Lower leg skin (tissue), 4 donors: ENCODE data around the gene AP1G1. TPM values are rescaled to one million over a fixed set of nuclear protein-coding genes. Genes with fewer than 3 reads are reported as not detected.

Source experiments
- DNase-seq, 2 donors: peaks; one replicate each; pipeline ENCODE4 v3.0.0-alpha.2; 2019; ENCODE audit warnings: low spot score in 2 of 2
- H3K4me3 ChIP-seq: fragments of 200-600 bp; sonication (generic); 2 replicates; pipeline ENCODE4 v1.5.1; 2017; ENCODE audit warnings: mild to moderate bottlenecking, low read depth; ENCODE audit not compliant: poor library complexity, severe bottlenecking
- POLR2A ChIP-seq, 2 donors: fragments of 450-650 bp; IDR thresholded peaks; one replicate each; pipeline ENCODE4 v1.6.1; 2016 to 2017; ENCODE audit warnings: antibody characterized with exemption in 2 of 2, mild to moderate bottlenecking in 1 of 2, moderate library complexity in 1 of 2
- WGBS, 2 donors: methylation state at CpG; one replicate each; pipeline ENCODE4 v1.1.5; 2018; 5-methylcytosine and 5-hydroxymethylcytosine counted together
- intact Hi-C: fragments of 100-400 bp; cut with DNase I; formaldehyde crosslinking; loops from one replicate; pipeline ENCODE4 v1.15.0; 2023; ENCODE audit warnings: low total_unique reads
- total RNA-seq, 4 donors: library from RNA; depleted of rRNA; stranded (reverse); fragments of >200 nt; gene quantifications; one replicate each; pipeline ENCODE4 v1.1.0, GENCODE V29; 2016
- TF ChIP-seq, protein P1 (sequence below), 3 donors: fragments of 450-650 bp; IDR thresholded peaks; one replicate each; pipeline ENCODE4 v1.5.1; 2016; ENCODE audit warnings: antibody characterized with exemption in 3 of 3, mild to moderate bottlenecking in 3 of 3, moderate library complexity in 2 of 3

Gene AP1G1
- total RNA-seq = 10 to 100 TPM; 59.6 to 90.6 (median 75.9) TPM

DNA sequence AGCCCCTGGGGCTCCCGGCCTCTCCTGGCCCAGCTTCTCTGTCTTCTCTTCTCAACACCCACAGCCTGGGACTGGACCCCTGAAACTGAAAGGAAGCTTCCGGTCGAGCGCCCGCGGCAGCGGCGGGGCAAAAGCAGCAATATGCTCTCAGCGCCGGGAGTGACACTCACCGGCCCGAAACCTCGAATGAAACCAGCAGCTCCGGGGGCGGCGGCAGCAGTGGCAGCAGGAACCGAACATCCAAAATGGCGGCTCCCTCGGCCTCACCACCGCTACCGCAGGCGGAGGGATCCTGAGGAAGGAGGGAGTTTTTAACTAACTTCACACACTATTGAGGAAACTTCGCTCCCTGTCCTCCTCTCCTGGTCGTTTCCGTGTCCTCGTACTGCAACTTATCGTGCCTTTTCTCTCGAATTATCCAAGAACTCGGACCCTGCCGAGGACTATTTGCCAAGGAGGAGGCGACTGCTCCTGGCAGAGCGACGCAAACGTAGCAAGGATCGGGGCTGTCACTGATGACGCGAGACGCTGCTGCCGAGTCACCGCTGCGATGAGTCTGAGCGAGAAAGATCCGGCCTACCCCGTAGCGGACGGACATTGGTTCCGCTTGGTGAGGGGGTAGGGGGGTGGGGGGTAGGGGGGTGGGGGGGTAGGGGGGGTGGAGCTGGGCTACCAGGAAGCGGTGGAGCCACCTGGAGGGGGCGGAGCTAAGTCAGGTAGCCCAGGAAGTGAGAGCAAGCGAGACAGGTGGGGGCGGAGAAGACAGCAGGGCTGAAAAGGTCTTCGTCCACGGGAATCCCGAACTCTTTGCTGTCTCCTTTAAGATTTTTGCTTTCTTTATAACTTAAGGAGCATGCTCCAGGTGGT is at the start of gene AP1G1:
Gene AP1G1, minus strand, starts transcription at position 242 of the 867 bp plus-strand sequence. CDS start 19,355 bp downstream, outside the sequence.
- peak; percentile 95 to 98 for DNase-seq
- peak within 1 kb of the TSS; percentile 96 for H3K4me3 ChIP-seq
- 0% methylated on average over 40 to 43 of the region's 54 CpGs for WGBS, 2 donors
- intact Hi-C loops = loop anchor here (10.0 kb wide), 1 partner anchor 76 kb away; the partner anchor contains the start of gene ZNF821
- peak in 1 of 2 donors; percentile 57 for TF ChIP-seq POLR2A (IDR thresholded peaks at IDR 0.05)
- TF ChIP-seq, protein P1, sequence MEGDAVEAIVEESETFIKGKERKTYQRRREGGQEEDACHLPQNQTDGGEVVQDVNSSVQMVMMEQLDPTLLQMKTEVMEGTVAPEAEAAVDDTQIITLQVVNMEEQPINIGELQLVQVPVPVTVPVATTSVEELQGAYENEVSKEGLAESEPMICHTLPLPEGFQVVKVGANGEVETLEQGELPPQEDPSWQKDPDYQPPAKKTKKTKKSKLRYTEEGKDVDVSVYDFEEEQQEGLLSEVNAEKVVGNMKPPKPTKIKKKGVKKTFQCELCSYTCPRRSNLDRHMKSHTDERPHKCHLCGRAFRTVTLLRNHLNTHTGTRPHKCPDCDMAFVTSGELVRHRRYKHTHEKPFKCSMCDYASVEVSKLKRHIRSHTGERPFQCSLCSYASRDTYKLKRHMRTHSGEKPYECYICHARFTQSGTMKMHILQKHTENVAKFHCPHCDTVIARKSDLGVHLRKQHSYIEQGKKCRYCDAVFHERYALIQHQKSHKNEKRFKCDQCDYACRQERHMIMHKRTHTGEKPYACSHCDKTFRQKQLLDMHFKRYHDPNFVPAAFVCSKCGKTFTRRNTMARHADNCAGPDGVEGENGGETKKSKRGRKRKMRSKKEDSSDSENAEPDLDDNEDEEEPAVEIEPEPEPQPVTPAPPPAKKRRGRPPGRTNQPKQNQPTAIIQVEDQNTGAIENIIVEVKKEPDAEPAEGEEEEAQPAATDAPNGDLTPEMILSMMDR (IDR thresholded peaks at IDR 0.05) = peak in 1 of 3 donors; percentile 57

DNA sequence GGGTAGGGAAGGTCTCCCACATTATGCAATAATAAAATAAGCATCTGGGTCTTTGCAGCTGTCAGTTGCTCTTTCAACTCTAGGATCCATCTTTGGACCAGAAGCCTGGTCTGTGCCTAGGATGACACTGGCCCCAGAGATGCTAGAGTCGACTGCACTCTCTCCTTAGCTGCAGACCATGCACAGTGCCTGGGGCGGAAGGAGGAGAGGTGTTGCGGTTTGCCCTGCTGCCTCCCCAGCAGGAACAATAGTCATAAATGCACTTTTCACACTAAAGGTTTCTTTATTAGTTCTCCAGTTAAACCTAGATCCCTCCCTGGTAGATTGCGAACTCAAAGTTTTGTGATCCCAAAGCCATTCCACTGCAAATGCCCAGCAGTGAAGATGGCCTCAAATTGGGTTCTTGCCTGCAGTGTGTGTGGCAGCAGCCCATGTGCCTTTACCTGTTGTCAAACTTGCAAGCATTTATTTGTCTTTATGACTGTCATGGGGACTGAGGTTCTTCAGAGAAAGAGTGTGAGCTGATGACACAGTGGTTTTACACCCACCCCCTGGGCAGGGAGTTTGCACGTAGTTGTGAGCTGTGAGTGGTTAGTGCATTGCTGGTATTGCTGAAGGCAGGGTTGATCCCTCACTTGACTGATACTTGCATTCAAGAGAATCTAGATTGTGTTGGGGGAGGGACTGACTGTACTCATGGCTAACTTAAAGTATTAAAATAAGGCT is 47.5 kb upstream of the AP1G1 start:
- H3K4me3 ChIP-seq = no peak overlapping the region
- intact Hi-C loops = no loop called here
- DNase-seq = no peak
- WGBS, 2 donors = 73 to 86% methylated on average over 5 of the region's 5 CpGs
- TF ChIP-seq, protein P1 (IDR thresholded peaks at IDR 0.05) = no peak
- no peak for TF ChIP-seq POLR2A (IDR thresholded peaks at IDR 0.05)

DNA sequence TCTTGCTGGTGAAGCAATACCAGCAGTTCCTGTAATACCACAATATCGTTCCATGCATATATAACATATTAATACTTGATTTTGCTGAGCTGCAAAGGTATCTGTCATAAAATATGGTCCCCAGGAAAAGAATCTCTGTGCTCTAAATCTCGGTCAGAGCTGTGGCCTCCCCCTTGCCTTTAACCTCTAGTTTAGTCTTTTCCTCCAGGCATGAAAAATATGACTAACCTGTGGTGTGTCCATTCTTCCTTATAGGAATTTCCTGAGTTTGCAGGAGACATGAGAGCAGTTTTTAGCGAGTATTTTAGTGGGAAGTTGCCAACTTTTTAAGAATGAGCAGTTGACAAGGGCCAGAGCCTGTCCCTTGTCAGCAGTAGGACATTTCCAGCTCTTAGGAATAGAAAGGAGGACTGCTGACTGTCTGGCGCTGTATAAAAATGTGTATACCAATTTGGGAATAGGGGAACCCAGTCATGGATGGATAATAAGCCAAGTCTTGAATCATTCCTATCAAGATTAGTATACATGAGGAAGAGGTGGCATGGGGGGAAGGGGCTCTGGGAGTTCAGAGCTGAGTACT is 45.8 kb upstream of the AP1G1 start:
- 83 to 86% methylated on average over 4 of the region's 4 CpGs for WGBS, 2 donors
- no peak for TF ChIP-seq POLR2A (IDR thresholded peaks at IDR 0.05)
- TF ChIP-seq, protein P1 (IDR thresholded peaks at IDR 0.05) = no peak
- intact Hi-C loops = no loop called here
- H3K4me3 ChIP-seq = no peak overlapping the region
- no peak for DNase-seq

DNA sequence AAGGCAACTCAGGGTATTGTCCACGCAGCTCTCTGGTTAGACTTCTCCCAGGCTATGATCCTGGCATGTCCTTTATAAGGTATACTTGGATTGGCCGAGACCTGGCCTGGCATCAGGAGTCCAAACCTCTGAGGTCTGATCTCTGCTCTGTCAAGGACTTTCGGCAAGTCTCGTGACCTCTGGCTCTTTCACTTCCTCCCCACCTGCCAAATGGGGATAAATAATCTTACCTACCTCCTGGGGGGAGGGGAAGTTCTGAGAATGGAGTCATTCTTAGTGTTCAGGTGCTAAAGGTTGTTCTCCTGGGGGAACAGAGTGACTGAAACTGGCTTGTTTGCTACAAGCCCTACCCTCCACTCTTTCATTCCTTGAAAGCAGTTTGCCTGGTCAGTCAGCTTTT is 44.8 kb upstream of the AP1G1 start:
- DNase-seq = no peak
- 88 to 90% methylated on average over 4 of the region's 4 CpGs for WGBS, 2 donors
- intact Hi-C loops = no loop called here
- TF ChIP-seq, protein P1 (IDR thresholded peaks at IDR 0.05) = no peak
- no peak for TF ChIP-seq POLR2A (IDR thresholded peaks at IDR 0.05)
- no peak overlapping the region for H3K4me3 ChIP-seq

DNA sequence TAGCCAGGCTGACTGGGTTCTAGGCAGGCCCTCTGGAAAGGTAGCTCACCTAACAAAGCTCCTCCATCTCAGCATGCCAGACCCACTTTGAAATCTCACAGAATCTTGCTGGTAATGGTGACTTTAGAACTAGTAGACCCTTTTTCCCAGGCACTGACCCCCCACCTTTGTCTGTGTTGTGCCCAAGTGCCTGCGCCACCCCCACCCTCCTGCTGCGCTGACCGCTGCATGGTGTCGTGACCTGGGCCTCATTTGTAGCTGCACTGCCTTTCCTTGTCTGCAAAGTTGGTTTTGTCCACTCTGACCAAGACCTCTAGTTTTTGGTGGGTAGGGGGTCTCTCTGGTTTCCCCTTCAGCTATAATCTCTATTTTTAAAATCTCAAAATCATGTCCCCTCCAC is 43.9 kb upstream of the AP1G1 start:
- intact Hi-C loops = no loop called here
- TF ChIP-seq, protein P1 (IDR thresholded peaks at IDR 0.05) = no peak
- no peak for TF ChIP-seq POLR2A (IDR thresholded peaks at IDR 0.05)
- DNase-seq = no peak
- WGBS, 2 donors = 96 to 100% methylated on average over 4 of the region's 4 CpGs
- no peak overlapping the region for H3K4me3 ChIP-seq
